Astrocyte (in vitro differentiated cells and primary cell): ENCODE results near the gene MNT.

Source experiments
- EZH2 ChIP-seq: IDR thresholded peaks from 2 replicates; pipeline ENCODE4 v1.6.1; 2012; ENCODE audit warnings: mild to moderate bottlenecking, low read length, inconsistent platforms; ENCODE audit not compliant: insufficient read depth
- TF ChIP-seq, protein P1 (sequence below): IDR thresholded peaks from 2 replicates; pipeline ENCODE4 v1.5.1; 2011; ENCODE audit warnings: low read depth, mild to moderate bottlenecking, inconsistent platforms, low read length, moderate library complexity; ENCODE audit not compliant: insufficient read depth

DNA sequence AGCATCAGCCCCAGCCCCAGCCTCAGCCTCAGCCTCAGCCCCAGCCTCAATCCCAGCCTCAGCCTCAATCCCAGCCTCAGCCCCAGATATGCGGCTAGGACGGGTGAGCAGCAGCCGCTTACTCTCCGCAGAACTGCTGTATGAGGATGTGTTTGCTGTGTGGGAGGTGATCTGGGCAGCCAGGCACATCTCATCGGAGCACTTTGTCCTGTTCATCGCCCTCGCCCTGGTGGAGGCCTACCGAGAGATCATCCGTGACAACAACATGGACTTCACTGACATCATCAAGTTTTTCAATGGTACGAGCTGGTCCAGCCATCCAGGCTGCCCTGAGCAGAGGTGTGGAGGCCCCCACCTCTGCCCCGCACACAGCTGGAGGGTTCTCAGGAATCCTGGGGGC lies 22.0 kb downstream of the MNT start:
- TF ChIP-seq, protein P1, sequence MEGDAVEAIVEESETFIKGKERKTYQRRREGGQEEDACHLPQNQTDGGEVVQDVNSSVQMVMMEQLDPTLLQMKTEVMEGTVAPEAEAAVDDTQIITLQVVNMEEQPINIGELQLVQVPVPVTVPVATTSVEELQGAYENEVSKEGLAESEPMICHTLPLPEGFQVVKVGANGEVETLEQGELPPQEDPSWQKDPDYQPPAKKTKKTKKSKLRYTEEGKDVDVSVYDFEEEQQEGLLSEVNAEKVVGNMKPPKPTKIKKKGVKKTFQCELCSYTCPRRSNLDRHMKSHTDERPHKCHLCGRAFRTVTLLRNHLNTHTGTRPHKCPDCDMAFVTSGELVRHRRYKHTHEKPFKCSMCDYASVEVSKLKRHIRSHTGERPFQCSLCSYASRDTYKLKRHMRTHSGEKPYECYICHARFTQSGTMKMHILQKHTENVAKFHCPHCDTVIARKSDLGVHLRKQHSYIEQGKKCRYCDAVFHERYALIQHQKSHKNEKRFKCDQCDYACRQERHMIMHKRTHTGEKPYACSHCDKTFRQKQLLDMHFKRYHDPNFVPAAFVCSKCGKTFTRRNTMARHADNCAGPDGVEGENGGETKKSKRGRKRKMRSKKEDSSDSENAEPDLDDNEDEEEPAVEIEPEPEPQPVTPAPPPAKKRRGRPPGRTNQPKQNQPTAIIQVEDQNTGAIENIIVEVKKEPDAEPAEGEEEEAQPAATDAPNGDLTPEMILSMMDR = no peak
- no peak for TF ChIP-seq EZH2
